ENCODE results near the gene CACUL1.
"Not testable (repeated sequence)": the region's sequence is repeated elsewhere in the genome, so short reads cannot be mapped to it uniquely, and the experiment has no call there.

The CACUL1 gene

GRCh38 chr10:118682533-118682932, 72.2 kb downstream of the CACUL1 start:
- no peak for DNase-seq

GRCh38 chr10:118680197-118680596, 74.6 kb downstream of the CACUL1 start:
- no peak for DNase-seq

GRCh38 chr10:118674226-118674919, 80.4 kb downstream of the CACUL1 start:
- no peak for DNase-seq

GRCh38 chr10:118672766-118673715, 81.7 kb downstream of the CACUL1 start:
- no peak for DNase-seq

GRCh38 chr10:118672153-118672552, 82.6 kb downstream of the CACUL1 start:
- DNase-seq = no peak

GRCh38 chr10:118671221-118671620, 83.5 kb downstream of the CACUL1 start:
- not testable (repeated sequence) for DNase-seq

GRCh38 chr10:118670472-118671124, 84.2 kb downstream of the CACUL1 start:
- DNase-seq = no peak

- no peak for DNase-seq
These were observed 84.9 kb downstream of the CACUL1 start for GRCh38 chr10:118669835-118670234.

- peak; percentile 8 to 59 (median 25) for DNase-seq
These were observed 85.6 kb downstream of the CACUL1 start for GRCh38 chr10:118669020-118669791.

- no peak for DNase-seq
These were observed 86.4 kb downstream of the CACUL1 start for GRCh38 chr10:118668228-118668952.

- DNase-seq = no peak
These were observed 87.0 kb downstream of the CACUL1 start for GRCh38 chr10:118667732-118668131.

- no peak for DNase-seq
These were observed 88.4 kb downstream of the CACUL1 start for GRCh38 chr10:118666350-118666749.

- no peak for DNase-seq
These were observed 90.4 kb downstream of the CACUL1 start for GRCh38 chr10:118664321-118664720.

- DNase-seq = no peak
These were observed 91.6 kb downstream of the CACUL1 start for GRCh38 chr10:118663176-118663575.

GRCh38 chr10:118662228-118663035, 92.3 kb downstream of the CACUL1 start:
- DNase-seq = no peak

- DNase-seq = no peak
These were observed 96.0 kb downstream of the CACUL1 start for GRCh38 chr10:118658762-118659161.

- DNase-seq = not testable (repeated sequence)
These were observed 96.6 kb downstream of the CACUL1 start for GRCh38 chr10:118658168-118658567.

GRCh38 chr10:118645294-118645693, 109.5 kb downstream of the CACUL1 start:
- DNase-seq = not testable (repeated sequence)

GRCh38 chr10:118642228-118642627, 112.5 kb downstream of the CACUL1 start:
- DNase-seq = no peak

- no peak for DNase-seq
These were observed 116.1 kb downstream of the CACUL1 start for GRCh38 chr10:118638680-118639079.
